ENCODE measurements around the gene ZNF385B.
"Not testable (repeated sequence)": the region's sequence is repeated elsewhere in the genome, so short reads cannot be mapped to it uniquely, and the experiment has no call there.

The ZNF385B gene

GRCh38 chr2:179861416-179862067, at the start of gene ZNF385B:
ZNF385B (minus strand) TSS chr2:179861612.
- peak in 1 of 51 donors; percentile 2 for DNase-seq

DNA sequence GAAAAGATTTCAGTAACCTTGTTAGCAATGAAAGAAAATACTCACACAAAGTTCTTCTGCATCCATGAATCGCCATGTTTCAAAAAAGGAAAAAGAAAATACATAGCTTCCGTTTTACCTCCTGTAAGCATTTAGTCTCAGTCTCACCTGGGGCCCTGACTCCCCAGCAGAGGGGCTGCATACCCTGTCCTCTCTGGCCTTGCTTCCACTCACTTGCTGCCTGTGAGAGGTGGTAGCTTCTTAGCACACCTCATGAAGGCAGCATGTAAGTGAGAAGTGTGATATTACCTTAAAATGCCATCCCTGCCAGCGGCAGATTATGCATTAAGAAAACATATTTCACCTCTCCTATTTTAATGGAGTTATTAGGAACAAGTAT, 49.3 kb upstream of the ZNF385B start:
- no peak for DNase-seq

DNA sequence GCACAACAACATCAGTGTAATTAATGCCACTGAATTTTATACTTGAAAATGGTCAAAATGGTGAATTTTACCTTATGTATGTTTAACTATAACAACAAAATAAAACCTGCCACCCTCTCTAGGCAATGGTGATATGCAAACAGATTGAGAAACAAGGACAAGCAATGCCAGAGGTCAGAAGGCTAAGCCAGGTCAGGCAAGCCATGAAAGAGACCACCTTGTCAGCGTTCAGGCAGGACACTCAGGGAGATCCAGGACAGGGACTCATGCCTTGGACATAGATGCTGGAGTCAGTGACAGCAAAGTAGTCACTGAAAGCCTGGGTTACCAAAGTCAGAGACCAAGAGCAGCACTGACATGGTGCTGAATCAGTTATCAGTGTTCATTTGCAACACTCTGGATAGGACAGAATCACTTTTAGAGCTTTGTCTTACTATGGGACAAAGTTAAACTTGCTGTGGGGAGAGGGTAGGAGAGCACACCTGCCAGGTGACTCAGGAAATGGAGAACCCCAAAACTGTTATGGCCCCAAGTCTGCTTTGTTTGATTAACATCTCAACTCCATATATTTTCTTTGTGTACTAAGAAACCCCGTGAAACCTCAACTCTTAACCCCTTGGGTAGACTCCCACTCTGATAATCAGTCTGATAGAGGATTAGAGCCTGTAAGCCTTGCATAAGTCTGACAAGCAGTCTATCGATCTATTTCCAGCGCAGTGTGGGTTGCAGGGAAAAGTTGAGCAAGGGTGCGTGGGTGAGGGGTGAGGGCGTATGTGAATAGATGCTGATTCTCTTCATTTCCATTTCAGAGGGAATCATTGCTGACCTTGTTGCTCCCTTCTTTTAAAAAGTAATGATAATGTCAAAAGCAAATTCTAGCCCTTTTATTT, 48.7 kb upstream of the ZNF385B start:
- peak in 1 of 51 donors; percentile 12 for DNase-seq

DNA sequence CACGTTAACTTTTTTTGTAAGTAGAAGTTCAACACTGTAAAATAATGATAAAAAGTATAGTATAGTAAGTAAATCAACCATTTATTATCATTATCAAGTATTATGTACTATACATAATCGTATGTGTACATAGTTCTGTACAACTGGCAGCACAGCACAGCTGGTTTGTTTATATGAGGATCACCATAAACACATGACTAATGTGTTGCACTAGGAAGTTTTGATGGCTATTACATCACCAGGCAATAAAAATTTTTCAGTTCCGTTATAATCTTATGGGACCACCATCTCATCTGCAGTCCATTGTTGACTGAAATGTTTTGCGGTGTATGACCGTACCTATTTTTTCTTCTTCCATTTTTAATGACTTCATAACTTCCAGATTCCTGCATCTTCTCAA, 39.2 kb upstream of the ZNF385B start:
- DNase-seq = no peak

DNA sequence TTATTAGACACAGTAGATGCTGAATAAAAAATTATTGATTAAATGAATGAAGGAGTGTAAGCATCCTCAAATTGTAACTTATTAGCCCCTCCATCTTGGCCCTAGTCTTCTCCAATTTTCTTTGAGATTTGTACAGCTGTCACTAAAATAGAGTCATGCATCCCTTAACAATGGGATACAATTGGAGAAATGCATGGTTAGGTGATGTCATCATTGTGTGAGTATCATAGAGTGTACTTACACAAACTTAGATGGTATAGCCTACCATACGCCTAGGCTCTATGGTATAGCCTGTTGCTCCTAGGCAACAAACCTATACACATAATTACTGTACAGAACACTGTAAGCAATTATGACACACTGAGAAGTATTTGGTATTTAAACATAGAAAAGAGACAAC, 38.3 kb upstream of the ZNF385B start:
- no peak for DNase-seq

GRCh38 chr2:179898873-179899272, 37.5 kb upstream of the ZNF385B start:
- no peak for DNase-seq

DNA sequence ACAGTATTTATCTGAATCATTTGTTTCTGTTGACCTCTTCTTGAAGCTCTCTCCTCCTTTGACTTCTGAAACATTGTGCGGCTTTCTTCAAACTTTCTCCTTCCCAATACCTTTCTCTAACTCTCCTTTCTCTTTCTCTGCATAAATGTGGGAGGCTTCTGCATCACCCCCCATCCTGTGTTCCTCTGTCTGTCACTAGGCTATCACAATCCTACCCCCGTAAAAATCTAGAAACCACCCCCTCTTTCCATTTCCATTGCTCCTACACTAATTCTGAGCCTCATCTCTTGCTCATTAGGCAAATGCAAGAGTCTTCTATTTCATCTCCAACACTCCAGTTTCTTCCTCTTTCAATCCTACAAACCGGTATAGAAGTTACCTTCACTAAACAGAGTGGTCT, 32.2 kb upstream of the ZNF385B start:
- DNase-seq = no peak

DNA sequence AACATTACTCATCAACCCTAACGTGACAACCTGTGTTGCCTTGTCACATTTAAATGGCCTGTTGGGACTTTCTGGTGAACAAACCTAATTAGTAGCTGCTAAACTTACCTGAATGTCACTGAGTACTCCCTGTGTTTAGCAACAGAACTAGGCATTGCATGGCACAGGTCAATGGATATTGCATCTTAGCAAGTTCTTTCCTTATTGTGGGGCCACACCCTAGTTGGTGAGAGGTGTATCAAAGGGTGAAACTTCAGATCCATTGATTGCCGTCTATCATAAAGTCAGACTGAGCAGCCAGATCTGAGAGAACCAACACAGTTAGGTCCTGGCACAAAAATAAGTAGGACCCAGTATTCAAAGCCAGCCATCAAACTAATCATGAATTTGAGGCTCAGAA, 29.8 kb upstream of the ZNF385B start:
- DNase-seq = no peak

GRCh38 chr2:179890666-179891065, 29.3 kb upstream of the ZNF385B start:
- DNase-seq = no peak

DNA sequence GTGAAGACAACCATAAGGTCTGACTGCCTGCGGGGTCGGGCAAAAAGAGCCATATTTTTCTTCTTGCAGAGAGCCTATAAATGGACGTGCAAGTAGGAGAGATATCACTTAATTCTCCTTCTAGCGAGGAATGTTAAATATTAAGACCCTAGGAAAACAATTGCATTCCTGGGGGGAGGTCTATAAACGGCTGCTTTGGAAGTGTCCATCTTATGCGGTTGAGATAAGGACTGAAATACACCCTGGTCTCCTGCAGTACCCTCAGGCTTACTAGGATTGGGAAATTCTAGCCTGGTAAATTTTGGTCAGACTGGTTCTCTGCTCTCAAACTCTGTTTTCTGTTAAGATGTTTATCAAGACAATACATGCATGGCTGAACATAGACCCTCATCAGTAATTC, 27.2 kb upstream of the ZNF385B start:
- DNase-seq = not testable (repeated sequence)

DNA sequence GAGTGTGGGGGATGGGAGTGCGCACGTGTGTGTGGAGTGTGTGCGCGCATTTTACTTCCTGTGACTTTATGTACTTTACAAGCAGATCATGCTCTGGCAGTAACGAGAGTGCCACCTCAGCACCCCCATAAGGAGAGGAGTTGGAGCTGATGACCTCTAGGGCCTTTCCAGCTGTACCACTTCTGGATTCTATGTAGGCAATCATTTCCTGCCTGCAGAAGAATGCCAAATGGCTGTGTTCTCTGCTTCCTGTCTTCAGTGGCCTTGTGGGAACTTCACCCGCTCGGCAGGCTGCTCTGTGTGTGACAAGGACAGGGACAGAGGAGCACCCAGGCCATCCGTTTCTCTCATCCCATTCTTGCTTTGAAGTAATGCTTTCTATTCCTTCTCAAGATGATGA, 22.8 kb upstream of the ZNF385B start:
- no peak for DNase-seq

DNA sequence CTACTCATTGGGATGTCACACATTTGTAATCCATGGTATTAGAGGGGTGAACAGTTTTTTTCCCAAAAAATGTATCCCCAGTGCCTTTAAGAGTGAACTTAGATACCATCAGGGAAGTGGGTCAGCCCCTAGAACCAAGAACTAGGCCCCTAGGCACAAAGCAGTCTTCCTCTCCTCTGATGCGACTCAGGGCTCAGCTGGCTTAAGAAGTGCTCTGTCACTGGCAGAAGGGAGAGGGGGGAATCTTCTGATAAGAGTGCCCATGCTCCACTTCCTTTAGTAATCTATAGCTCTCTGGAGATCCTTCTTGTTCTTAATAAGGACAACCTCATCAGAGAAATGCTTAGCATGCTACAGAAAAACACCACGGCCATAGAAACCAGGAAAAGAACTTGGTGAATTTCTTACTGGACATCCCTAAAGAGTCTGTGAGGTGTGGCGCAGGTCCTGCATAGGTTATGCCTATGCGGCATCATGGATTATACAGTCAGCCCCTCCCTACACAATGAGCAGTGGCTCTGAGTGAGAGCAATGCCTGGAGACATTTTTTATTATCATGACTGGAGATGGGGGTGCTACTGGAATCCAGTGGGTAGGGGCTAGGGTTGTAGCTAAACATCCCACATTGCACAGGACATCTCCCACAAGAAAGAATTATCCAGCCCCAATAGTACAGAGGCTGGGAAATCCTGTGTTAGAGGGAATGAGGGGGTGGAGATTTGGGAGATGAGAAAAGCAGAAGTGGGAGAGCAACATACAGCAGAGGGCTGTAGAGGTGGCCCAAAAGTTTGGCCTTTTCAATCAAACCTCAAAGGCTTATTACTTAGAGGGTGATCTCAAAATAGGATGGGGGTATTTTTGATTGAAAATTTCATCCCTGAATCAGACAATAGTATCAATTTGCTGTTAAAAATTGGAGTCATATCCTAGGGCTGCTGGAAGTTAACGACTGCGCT, 21.7 kb upstream of the ZNF385B start:
- no peak for DNase-seq

GRCh38 chr2:179877601-179878364, 16.4 kb upstream of the ZNF385B start:
- no peak for DNase-seq

DNA sequence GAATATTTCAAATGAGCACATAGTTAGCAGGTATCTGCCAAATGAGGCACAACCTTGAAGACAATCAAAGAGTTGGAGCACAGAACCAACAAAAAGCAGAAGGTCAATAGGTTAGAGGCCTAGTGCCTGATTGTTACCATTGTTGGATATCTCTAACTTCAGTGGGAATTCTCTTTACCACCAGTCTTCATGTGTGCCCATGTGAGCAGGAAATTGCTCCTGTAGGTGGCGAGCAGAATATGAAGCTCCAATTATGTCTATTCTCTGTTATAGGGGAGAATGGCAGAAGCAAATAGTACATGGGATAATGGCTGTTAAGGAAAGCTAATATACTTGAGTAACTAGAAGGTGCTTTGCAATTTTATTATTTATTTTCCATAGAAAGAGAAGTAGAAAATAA, 14.9 kb upstream of the ZNF385B start:
- no peak for DNase-seq

- DNase-seq = no peak
Measured at GRCh38 chr2:179875864-179876263, 14.5 kb upstream of the ZNF385B start.

DNA sequence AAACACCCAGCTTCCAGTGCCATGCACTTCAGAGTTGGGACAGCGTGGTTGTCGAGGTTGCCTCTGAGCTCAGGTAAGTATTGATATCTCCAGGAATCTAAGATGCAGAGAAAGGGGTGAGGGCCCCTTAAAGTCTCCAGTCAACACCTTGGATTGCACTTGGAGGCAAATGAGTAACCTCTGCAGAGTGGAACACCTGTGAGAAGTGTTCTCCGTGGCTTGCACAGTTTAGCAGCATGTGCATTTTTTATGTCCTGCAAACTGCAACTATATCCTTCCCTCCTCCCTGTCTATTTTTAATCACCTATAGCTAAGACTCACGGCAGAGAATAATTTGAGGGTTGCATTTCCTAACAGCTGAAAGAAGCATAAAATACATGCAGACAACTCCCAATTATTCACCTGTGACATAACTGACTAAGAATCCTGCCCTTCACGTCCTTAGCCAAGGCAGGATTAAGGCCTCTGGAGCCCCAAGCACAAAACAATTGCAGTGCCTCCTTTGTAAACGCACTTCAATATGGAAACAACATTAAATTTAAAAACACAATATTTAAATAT, 1.6 kb upstream of the ZNF385B start:
- no peak for DNase-seq

DNA sequence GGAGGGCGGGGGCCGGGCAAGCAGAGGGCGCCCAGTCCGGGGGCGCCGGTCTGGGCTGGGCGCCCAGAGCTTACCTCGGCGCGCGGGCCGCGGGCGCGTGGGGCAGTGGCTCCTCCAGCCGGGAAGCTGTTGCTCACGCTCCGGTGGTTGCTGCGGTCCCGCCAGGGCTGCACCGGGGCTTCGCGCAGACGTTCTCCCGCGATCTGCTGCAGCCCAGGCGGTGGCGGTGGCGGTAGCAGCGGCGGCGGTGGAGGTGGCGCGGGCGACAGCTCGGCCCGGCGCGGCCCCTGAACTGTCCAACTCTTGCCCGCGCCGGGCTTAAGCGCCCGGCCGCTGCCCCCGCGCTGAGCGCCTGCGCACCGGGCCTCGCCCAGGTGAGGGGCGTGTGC, 391 bp downstream of the ZNF385B start:
- peak in 2 of 51 donors; percentile 1 for DNase-seq

DNA sequence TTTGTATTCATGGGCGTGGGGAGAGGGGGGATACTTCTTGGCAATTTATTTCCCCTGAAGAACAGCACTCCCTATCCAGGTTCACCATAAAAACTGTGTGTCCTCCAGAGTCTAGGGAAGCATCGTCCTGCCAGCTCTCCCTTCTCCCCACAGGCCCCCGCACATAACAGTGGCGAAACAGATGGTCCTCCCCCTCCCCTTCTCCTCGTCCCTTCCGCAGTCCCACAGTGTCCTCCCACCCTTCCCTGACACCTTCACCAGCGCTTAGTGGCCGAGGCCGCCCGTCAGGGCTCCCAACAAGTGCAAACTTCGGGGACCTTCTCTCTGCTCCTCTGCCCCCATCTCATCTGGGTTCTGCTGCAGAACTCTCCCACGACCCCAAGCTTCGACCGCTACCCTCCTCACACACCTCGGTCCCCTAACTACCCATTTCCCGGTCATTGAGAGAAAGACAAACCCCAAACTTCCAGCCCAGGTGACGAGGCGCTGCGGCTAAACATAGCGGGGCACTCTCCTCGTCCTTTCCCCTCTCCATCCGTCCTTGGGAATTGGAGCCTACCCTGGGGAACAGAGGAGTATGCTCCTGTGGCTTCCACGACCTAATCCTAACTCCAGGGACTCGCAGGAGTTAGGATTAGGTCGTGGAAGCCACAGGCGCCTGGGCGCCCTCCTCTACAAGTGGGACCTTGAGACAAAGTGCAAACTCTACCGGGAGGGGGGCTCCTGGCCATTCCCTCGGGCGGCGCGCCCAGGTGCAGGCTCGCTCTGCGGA, 971 bp downstream of the ZNF385B start:
- no peak for DNase-seq

DNA sequence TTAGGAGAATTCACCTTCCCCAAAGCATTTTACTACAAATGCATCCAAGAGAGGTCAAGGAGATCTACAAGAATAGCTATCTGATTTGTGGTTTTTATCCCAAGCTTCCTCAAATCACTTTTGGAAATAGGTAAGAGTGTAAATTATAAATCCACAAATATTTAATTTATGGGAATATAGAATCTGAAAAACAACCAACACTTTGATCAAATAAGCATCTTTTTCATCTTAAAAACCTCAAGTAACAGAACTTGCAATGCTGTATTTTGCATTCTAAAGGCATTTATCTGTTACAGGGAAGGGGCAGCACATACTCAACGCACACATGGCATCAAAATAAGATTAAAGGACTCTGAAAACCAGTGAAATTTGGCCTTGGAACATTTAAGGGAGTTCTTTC, 1.9 kb downstream of the ZNF385B start:
- no peak for DNase-seq

DNA sequence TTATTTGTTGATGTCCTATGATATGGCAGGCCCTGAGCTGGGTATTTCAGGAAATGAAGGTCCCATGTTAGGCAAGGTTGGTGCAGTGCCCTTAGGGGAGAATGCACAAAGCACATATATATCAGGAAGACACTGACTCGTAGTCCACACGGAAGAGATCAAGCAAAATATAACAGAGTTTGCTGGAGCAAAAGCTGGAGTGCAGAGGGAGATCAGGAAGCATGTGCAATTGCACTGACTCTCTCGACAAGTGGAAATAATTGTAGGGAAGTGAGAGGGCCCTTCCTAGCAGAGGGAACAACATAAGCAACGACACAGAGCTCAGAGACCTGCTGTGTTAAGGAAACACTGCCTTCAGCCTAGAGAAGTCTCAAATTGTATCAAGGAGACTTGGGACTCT, 4.2 kb downstream of the ZNF385B start:
- DNase-seq = no peak

Data from hypothalamus (tissue), 51 donors.